GM12892 (cell line): Measurements from ENCODE around the gene FAM47A.

Source experiments
- POLR2A ChIP-seq: IDR thresholded peaks from 2 replicates; pipeline ENCODE4 v1.6.1; 2011; ENCODE audit warnings: low read depth, low read length, control low read depth
- POLR2AphosphoS5 ChIP-seq: IDR thresholded peaks from 2 replicates; pipeline ENCODE4 v1.6.1; 2011; ENCODE audit warnings: low read depth, low read length, control low read depth
- TAF1 ChIP-seq: IDR thresholded peaks from 2 replicates; pipeline ENCODE4 v1.6.1; 2011; ENCODE audit warnings: low read depth, mild to moderate bottlenecking, control low read depth, low read length, borderline replicate concordance

DNA sequence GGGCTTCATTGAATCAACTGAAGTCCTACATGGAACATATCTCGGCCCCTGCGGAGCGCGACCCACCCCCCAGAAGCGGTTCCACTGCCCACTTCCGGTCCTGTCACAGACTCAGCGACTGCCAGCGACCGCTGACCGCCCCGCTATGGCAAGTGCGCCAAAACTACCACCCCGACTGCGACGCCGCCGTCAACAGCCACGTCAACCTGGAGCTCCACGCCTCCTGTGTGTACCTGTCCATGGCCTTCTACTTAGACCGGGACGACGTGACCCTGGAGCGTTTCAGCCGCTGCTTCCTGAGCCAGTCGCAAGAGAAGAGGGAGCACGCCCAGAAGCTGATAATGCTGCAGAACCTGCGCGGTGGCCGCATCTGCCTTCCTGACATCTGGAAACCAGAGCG is 14.8 kb upstream of the FAM47A start:
- TF ChIP-seq POLR2A: no peak
- TF ChIP-seq TAF1: no peak
- TF ChIP-seq POLR2AphosphoS5: no peak
